GM18873 (cell line): ENCODE results near the gene ASAH2.

Source experiments
- ATAC-seq: cut with Tn5 transposase; IDR thresholded peaks from one replicate; pipeline ENCODE4 v1.9.1; 2021; ENCODE audit warnings: mild to moderate bottlenecking, moderate library complexity, moderate number of reproducible peaks; ENCODE audit not compliant: unreplicated experiment, low FRiP score

The ASAH2 gene

GRCh38 chr10:50211670-50212069, 39.6 kb downstream of the ASAH2 start:
- no peak for ATAC-seq

GRCh38 chr10:50210876-50211275, 40.4 kb downstream of the ASAH2 start:
- no peak for ATAC-seq
